Naive thymus-derived CD4-positive, alpha-beta T cell (primary cell): Measurements from ENCODE around the gene CDKN2B-AS1. TPM values are rescaled to one million over a fixed set of nuclear protein-coding genes. Genes with fewer than 3 reads are reported as not detected.

Experiments
- ATAC-seq: fragments of 150-1000 bp; cut with Tn5 transposase; 2 replicates; pipeline ENCODE4 v1.10.0; 2021; ENCODE audit warnings: mild to moderate bottlenecking, moderate library complexity
- CTCF ChIA-PET: fragments of 350-600 bp; sonication (Branson Sonifier 250); formaldehyde crosslinking; loops from one replicate; lab custom pipeline; 2021; ENCODE audit warnings: antibody characterized with exemption; lab: Charles Lee
- POLR2A ChIA-PET: fragments of 350-600 bp; sonication (Branson Sonifier 250); formaldehyde crosslinking; loops from one replicate; lab custom pipeline; 2021; ENCODE audit warnings: antibody characterized with exemption, inconsistent platforms; lab: Charles Lee
- DNase-seq, 9 donors: peaks; one replicate each; pipeline versions ENCODE4 v3.0.0 to v3.0.0-alpha.2; 2020 to 2022; ENCODE audit warnings: mixed read lengths in 1 of 9
- H3K27ac ChIP-seq: one replicate; pipeline ENCODE4 v1.7.0; 2013; ENCODE audit warnings: mild to moderate bottlenecking, low read depth, low read length, moderate library complexity
- H3K27me3 ChIP-seq, 2 donors: one replicate each; pipeline ENCODE4 v1.7.0; 2013; ENCODE audit warnings: low read length in 2 of 2, mild to moderate bottlenecking in 2 of 2, moderate library complexity in 2 of 2; ENCODE audit not compliant: control insufficient read depth in 2 of 2, insufficient read depth in 2 of 2
- H3K36me3 ChIP-seq, 3 experiments: 1 replicate in 2 of 3; 2 replicates in 1 of 3; pipeline ENCODE4 v1.7.0; 2013; ENCODE audit warnings: low read length in 3 of 3, mild to moderate bottlenecking in 3 of 3, moderate library complexity in 1 of 3; ENCODE audit not compliant: insufficient read depth in 3 of 3, control insufficient read depth in 2 of 3
- H3K4me1 ChIP-seq, 2 donors: one replicate each; pipeline ENCODE4 v1.7.0; 2013; ENCODE audit warnings: low read length in 2 of 2, mild to moderate bottlenecking in 2 of 2, moderate library complexity in 1 of 2; ENCODE audit not compliant: control insufficient read depth in 2 of 2, insufficient read depth in 2 of 2
- H3K4me3 ChIP-seq: 2 replicates; pipeline ENCODE4 v1.7.0; 2013; ENCODE audit warnings: mild to moderate bottlenecking, low read length
- H3K9me3 ChIP-seq, 3 experiments: 1 replicate in 2 of 3; 2 replicates in 1 of 3; pipeline ENCODE4 v1.7.0; 2013; ENCODE audit warnings: low read length in 3 of 3; ENCODE audit not compliant: control insufficient read depth in 2 of 3
- H3K27ac Mint-ChIP-seq, 9 donors: one replicate each; pipeline ENCODE4 v1.8.0; 2020 to 2022; ENCODE audit warnings: mixed read lengths in 9 of 9, mild to moderate bottlenecking in 8 of 9, moderate library complexity in 5 of 9, inconsistent platforms in 2 of 9
- H3K27me3 Mint-ChIP-seq, 5 donors: one replicate each; pipeline ENCODE4 v1.8.0; 2021 to 2022; ENCODE audit warnings: mixed read lengths in 5 of 5, mild to moderate bottlenecking in 1 of 5
- H3K36me3 Mint-ChIP-seq, 5 donors: one replicate each; pipeline ENCODE4 v1.8.0; 2020 to 2022; ENCODE audit warnings: mixed read lengths in 5 of 5, mild to moderate bottlenecking in 3 of 5, inconsistent platforms in 1 of 5
- H3K4me1 Mint-ChIP-seq, 7 donors: one replicate each; pipeline ENCODE4 v1.8.0; 2020 to 2022; ENCODE audit warnings: mixed read lengths in 7 of 7, mild to moderate bottlenecking in 3 of 7, inconsistent platforms in 1 of 7
- H3K4me3 Mint-ChIP-seq, 10 donors: one replicate each; pipeline ENCODE4 v1.8.0; 2020 to 2022; ENCODE audit warnings: mild to moderate bottlenecking in 10 of 10, mixed read lengths in 10 of 10, moderate library complexity in 6 of 10, inconsistent platforms in 2 of 10
- H3K9me3 Mint-ChIP-seq, 11 donors: one replicate each; pipeline ENCODE4 v1.8.0; 2020 to 2022; ENCODE audit warnings: mixed read lengths in 11 of 11, mild to moderate bottlenecking in 4 of 11, inconsistent platforms in 1 of 11, moderate library complexity in 1 of 11
- intact Hi-C, 2 donors: fragments of 100-400 bp; cut with micrococcal nuclease; formaldehyde crosslinking; loops; one replicate each; pipeline ENCODE4 v1.15.1; 2023
- polyA plus RNA-seq, 2 donors: library from polyadenylated mRNA; unstranded; fragments of 300-500 nt; fragmentation: Illumina TruSeq; gene quantifications; one replicate each; pipeline ENCODE4 v1.2.3, GENCODE V29; 2021
- total RNA-seq, 6 experiments: library from RNA in 5 of 6; stranded (reverse) in 5 of 6; gene quantifications; 1 replicate in 5 of 6; 2 replicates in 1 of 6; pipeline ENCODE4 v1.2.3 and lab custom pipeline; 2021 to 2026

Gene CDKN2B-AS1
- total and polyA plus RNA-seq, 7 experiments from 2014 or later, result 0.21 to 3.5 (median 0.61) TPM; not detected in 4

- peaks cover 0 to 26% (median 13%) of the 10 kb centered on the region in 7 donors for H3K4me1 Mint-ChIP-seq
- H3K27ac Mint-ChIP-seq, result no peak overlapping the region
- Histone ChIP-seq H3K9me3 (no peaks in the 10 kb centered on the region), H3K4me3 (no peak overlapping the region), H3K27ac (no peak overlapping the region), H3K4me1 (peaks cover 8 to 16% of the 10 kb centered on the region in 2 donors), H3K36me3 (peaks cover 0 to 7% (median 0%) of the 10 kb centered on the region in 3 experiments), H3K27me3 (peaks cover 0 to 10% of the 10 kb centered on the region in 2 donors)
- H3K36me3 Mint-ChIP-seq, result peaks cover 0 to 11% (median 0%) of the 10 kb centered on the region in 5 donors
- ChIA-PET CTCF (no interaction called here), POLR2A (interaction anchor here (1.1 kb wide), 1 partner anchor 203 kb away, joined by 3 read pairs; no protein-coding TSS in a partner anchor)
- ATAC-seq (no peak), DNase-seq (no peak)
- intact Hi-C loops, result loop anchor here (5.0 to 10.0 kb wide), 4 partner anchors 40 to 663 kb away; partner anchors contain the start of gene KLHL9 (in 1 of the 2)
- H3K4me3 Mint-ChIP-seq, result no peak overlapping the region
- H3K27me3 Mint-ChIP-seq, result peaks cover 29 to 64% (median 50%) of the 10 kb centered on the region in 5 donors
- peaks cover 0 to 8% (median 0%) of the 10 kb centered on the region in 11 donors for H3K9me3 Mint-ChIP-seq
Measured at GRCh38 chr9:21997480-21997879, 2.9 kb downstream of the CDKN2B-AS1 start.

- Histone ChIP-seq H3K27ac (no peak overlapping the region), H3K4me1 (peaks cover 8 to 12% of the 10 kb centered on the region in 2 donors), H3K36me3 (peaks cover 0 to 7% (median 0%) of the 10 kb centered on the region in 3 experiments), H3K4me3 (no peak overlapping the region), H3K9me3 (no peaks in the 10 kb centered on the region), H3K27me3 (peaks cover 1 to 7% of the 10 kb centered on the region in 2 donors)
- ATAC-seq, result no peak
- Mint-ChIP-seq H3K9me3 (peaks cover 0 to 8% (median 0%) of the 10 kb centered on the region in 11 donors), H3K36me3 (peaks cover 0 to 11% (median 0%) of the 10 kb centered on the region in 5 donors), H3K27me3 (peaks cover 34 to 69% (median 54%) of the 10 kb centered on the region in 5 donors), H3K4me1 (peaks cover 0 to 26% (median 13%) of the 10 kb centered on the region in 7 donors), H3K27ac (no peak overlapping the region), H3K4me3 (no peak overlapping the region)
- ChIA-PET CTCF (no interaction called here), POLR2A (interaction anchor here (1.1 kb wide), 1 partner anchor 203 kb away, joined by 3 read pairs; no protein-coding TSS in a partner anchor)
- no peak for DNase-seq
- intact Hi-C loops, result loop anchor here (5.0 to 10.0 kb wide), 4 partner anchors 39 to 663 kb away; partner anchors contain the start of gene KLHL9 (in 1 of the 2)
Measured at GRCh38 chr9:21998026-21998425, 3.4 kb downstream of the CDKN2B-AS1 start.

GRCh38 chr9:22002038-22002437 is 7.4 kb downstream of the CDKN2B-AS1 start:
- peaks cover 8 to 32% of the 10 kb centered on the region in 2 donors for H3K27me3 ChIP-seq
- intact Hi-C loops, result loop anchor here in 1 of 2 donors (10.0 kb wide), 1 partner anchor 453 kb away; no protein-coding TSS in a partner anchor
- H3K27ac ChIP-seq, result no peak overlapping the region
- peaks cover 65 to 87% (median 73%) of the 10 kb centered on the region in 5 donors for H3K27me3 Mint-ChIP-seq
- no peaks in the 10 kb centered on the region for H3K9me3 ChIP-seq
- no peaks in the 10 kb centered on the region for H3K36me3 ChIP-seq
- POLR2A ChIA-PET, result interaction anchor here (0.7 kb wide), 1 partner anchor 80 kb away, joined by 3 read pairs; no protein-coding TSS in a partner anchor
- no peak overlapping the region for H3K4me3 ChIP-seq
- DNase-seq, result no peak
- H3K36me3 Mint-ChIP-seq, result peaks cover 0 to 12% (median 0%) of the 10 kb centered on the region in 5 donors
- peaks cover 0 to 6% of the 10 kb centered on the region in 2 donors for H3K4me1 ChIP-seq
- CTCF ChIA-PET, result interaction anchor here (0.6 kb wide), 1 partner anchor 188 kb away, joined by 3 read pairs; no protein-coding TSS in a partner anchor
- peaks cover 7 to 16% (median 8%) of the 10 kb centered on the region in 7 donors for H3K4me1 Mint-ChIP-seq
- H3K4me3 Mint-ChIP-seq, result no peak overlapping the region
- no peak overlapping the region for H3K27ac Mint-ChIP-seq
- H3K9me3 Mint-ChIP-seq, result peaks cover 0 to 16% (median 0%) of the 10 kb centered on the region in 11 donors
- ATAC-seq, result no peak

- intact Hi-C loops, result loop anchor here in 1 of 2 donors (1.0 to 10.0 kb wide), 2 partner anchors 11 to 450 kb away; partner anchors contain the start of genes CDKN2A and CDKN2B-AS1
- CTCF ChIA-PET, result no interaction called here
- ATAC-seq, result no peak
- DNase-seq, result no peak
- POLR2A ChIA-PET, result no interaction called here
- H3K9me3 ChIP-seq, result no peaks in the 10 kb centered on the region
- no peak overlapping the region for H3K27ac ChIP-seq
- Mint-ChIP-seq H3K9me3 (peaks cover 0 to 16% (median 0%) of the 10 kb centered on the region in 11 donors), H3K4me1 (peaks cover 17 to 29% (median 23%) of the 10 kb centered on the region in 7 donors), H3K27ac (peak overlapping the region in 2 of 9 donors; percentile 24 to 48), H3K4me3 (peak overlapping the region in 4 of 10 donors; percentile 6 to 52 (median 20)), H3K36me3 (peaks cover 0 to 12% (median 0%) of the 10 kb centered on the region in 5 donors), H3K27me3 (peaks cover 71 to 85% (median 75%) of the 10 kb centered on the region in 5 donors)
- H3K4me1 ChIP-seq, result peaks cover 9 to 20% of the 10 kb centered on the region in 2 donors
- H3K36me3 ChIP-seq, result no peaks in the 10 kb centered on the region
- peaks cover 8 to 51% of the 10 kb centered on the region in 2 donors for H3K27me3 ChIP-seq
- no peak overlapping the region for H3K4me3 ChIP-seq
Measured at GRCh38 chr9:22005021-22005701, 10.6 kb downstream of the CDKN2B-AS1 start.

GRCh38 chr9:22005702-22006606 is 11.4 kb downstream of the CDKN2B-AS1 start:
- Histone ChIP-seq H3K4me1 (peaks cover 9 to 20% of the 10 kb centered on the region in 2 donors), H3K4me3 (no peak overlapping the region), H3K27ac (no peak overlapping the region), H3K9me3 (no peaks in the 10 kb centered on the region), H3K27me3 (peaks cover 8 to 55% of the 10 kb centered on the region in 2 donors), H3K36me3 (no peaks in the 10 kb centered on the region)
- DNase-seq (peak in 1 of 9 donors; percentile 28), ATAC-seq (no peak)
- Mint-ChIP-seq H3K27ac (peak overlapping the region in 1 of 9 donors; percentile 24), H3K9me3 (peaks cover 0 to 16% (median 0%) of the 10 kb centered on the region in 11 donors), H3K4me3 (peak overlapping the region in 3 of 10 donors; percentile 10 to 52 (median 30)), H3K27me3 (peaks cover 76 to 87% (median 79%) of the 10 kb centered on the region in 5 donors), H3K4me1 (peaks cover 17 to 32% (median 23%) of the 10 kb centered on the region in 7 donors), H3K36me3 (peaks cover 0 to 12% (median 0%) of the 10 kb centered on the region in 5 donors)
- intact Hi-C loops, result loop anchor here in 1 of 2 donors (1.0 to 10.0 kb wide), 2 partner anchors 12 to 449 kb away; partner anchors contain the start of genes CDKN2A and CDKN2B-AS1
- ChIA-PET POLR2A (no interaction called here), CTCF (interaction anchor here (3.3 to 3.7 kb wide), 2 partner anchors 188 to 193 kb away, joined by 17 to 48 read pairs; no protein-coding TSS in a partner anchor)
